SK-N-SH (cell line): ENCODE data around the gene OR52B4. TPM values are rescaled to one million over a fixed set of nuclear protein-coding genes. Genes with fewer than 3 reads are reported as not detected.

Experiments used
- CTCF ChIA-PET: fragments of 300-600, 350-600 bp; formaldehyde crosslinking; extraction: SDS; loops from one replicate; lab custom pipeline; 2021; lab: Yijun Ruan, JAX
- POLR2A ChIA-PET: fragments of 350-600 bp; sonication (Branson Sonifier 250); formaldehyde crosslinking; extraction: SDS; loops from one replicate; lab custom pipeline; 2020; ENCODE audit warnings: antibody characterized with exemption, inconsistent platforms; lab: Yijun Ruan, JAX
- DNase-seq: peaks from one replicate; pipeline ENCODE4 v3.0.0; 2012
- H2AFZ ChIP-seq: fragments of 200-600 bp; sonication (generic); 2 replicates; pipeline ENCODE4 v1.8.1; 2016; ENCODE audit warnings: antibody characterized with exemption, mild to moderate bottlenecking, low read depth
- H3F3A ChIP-seq: fragments of 200-600 bp; sonication (generic); replicated peaks from 2 replicates; pipeline ENCODE3; 2016; ENCODE audit warnings: antibody characterized with exemption, mild to moderate bottlenecking; ENCODE audit not compliant: insufficient read depth
- H3K27ac ChIP-seq, 2 experiments: fragments of 200-500 bp in 1 of 2; fragments of 200-600 bp in 1 of 2; sonication (Bioruptor generic) in 1 of 2; sonication (generic), shearing (Covaris generic) in 1 of 2; 2 replicates each; pipeline versions ENCODE4 v1.5.1 to v1.6.1; 2014 to 2016; ENCODE audit warnings: low read depth in 2 of 2, inconsistent platforms in 1 of 2, low read length in 1 of 2, mild to moderate bottlenecking in 1 of 2, mixed read lengths in 1 of 2
- H3K27me3 ChIP-seq: fragments of 200-600 bp; sonication (generic), shearing (Covaris generic); 2 replicates; pipeline ENCODE4 v1.6.1; 2016; ENCODE audit warnings: mixed run types; ENCODE audit not compliant: insufficient read depth
- H3K36me3 ChIP-seq, 2 experiments: fragments of 200-500 bp in 1 of 2; fragments of 200-600 bp in 1 of 2; sonication (Bioruptor generic) in 1 of 2; sonication (generic) in 1 of 2; replicated peaks in 1 of 2; 2 replicates each; pipeline versions ENCODE3 to v1.5.1; 2014 to 2016; ENCODE audit warnings: low read length in 1 of 2, mild to moderate bottlenecking in 1 of 2; ENCODE audit not compliant: insufficient read depth in 2 of 2, control insufficient read depth in 1 of 2
- H3K4me1 ChIP-seq, 2 experiments: fragments of 200-500 bp in 1 of 2; fragments of 200-600 bp in 1 of 2; sonication (Bioruptor generic) in 1 of 2; sonication (generic), shearing (Covaris generic) in 1 of 2; 2 replicates each; pipeline versions ENCODE4 v1.5.1 to v1.6.1; 2014 to 2016; ENCODE audit warnings: low read depth in 1 of 2, low read length in 1 of 2, mixed run types in 1 of 2; ENCODE audit not compliant: insufficient read depth in 2 of 2, control insufficient read depth in 1 of 2
- H3K4me2 ChIP-seq: fragments of 200-600 bp; sonication (generic), shearing (Covaris generic); 2 replicates; pipeline ENCODE4 v1.6.1; 2017; ENCODE audit warnings: mixed run types
- H3K4me3 ChIP-seq, 2 experiments: fragments of 200-500 bp in 1 of 2; fragments of 200-600 bp in 1 of 2; sonication (Bioruptor generic) in 1 of 2; sonication (generic), shearing (Covaris generic) in 1 of 2; 2 replicates each; pipeline versions ENCODE4 v1.5.1 to v1.8.1; 2014 to 2016; ENCODE audit warnings: low read depth in 2 of 2, inconsistent platforms in 1 of 2, low read length in 1 of 2, mild to moderate bottlenecking in 1 of 2, mixed read lengths in 1 of 2, moderate library complexity in 1 of 2
- H3K79me2 ChIP-seq: fragments of 200-600 bp; sonication (generic); 2 replicates; pipeline ENCODE4 v1.8.1; 2017; ENCODE audit warnings: mild to moderate bottlenecking; ENCODE audit not compliant: insufficient read depth
- H3K9ac ChIP-seq: fragments of 200-600 bp; sonication (generic); 2 replicates; pipeline ENCODE4 v1.6.1; 2017; ENCODE audit warnings: mixed run types
- H3K9me2 ChIP-seq: fragments of 200-600 bp; sonication (generic); 2 replicates; pipeline ENCODE4 v1.6.1; 2017; ENCODE audit warnings: mixed run types
- H3K9me3 ChIP-seq: fragments of 200-600 bp; sonication (generic); 2 replicates; pipeline ENCODE4 v1.6.1; 2017; ENCODE audit warnings: mixed run types, mild to moderate bottlenecking, moderate library complexity
- H4K20me1 ChIP-seq: fragments of 200-600 bp; sonication (generic); 2 replicates; pipeline ENCODE4 v1.6.1; 2017; ENCODE audit warnings: mild to moderate bottlenecking, mixed run types; ENCODE audit not compliant: insufficient read depth
- ELF1 ChIP-seq: IDR thresholded peaks from 2 replicates; pipeline ENCODE4 v1.4.0; 2012
- EP300 ChIP-seq, 2 experiments: IDR thresholded peaks; 2 replicates each; pipeline versions ENCODE4 v1.4.0 to v1.6.1; 2012; ENCODE audit warnings: borderline replicate concordance in 1 of 2, low read depth in 1 of 2, low read length in 1 of 2
- EZH2phosphoT487 ChIP-seq: fragments of 200-600 bp; sonication (generic); IDR thresholded peaks from 2 replicates; pipeline ENCODE4 v1.6.1; 2017; ENCODE audit warnings: low read depth, mixed run types, mild to moderate bottlenecking, antibody characterized with exemption, moderate library complexity, borderline replicate concordance
- FOSL2 ChIP-seq: IDR thresholded peaks from 2 replicates; pipeline ENCODE4 v1.4.0; 2012; ENCODE audit warnings: low read depth, mild to moderate bottlenecking, moderate library complexity, borderline replicate concordance
- GATA2 ChIP-seq: sonication (generic); formaldehyde crosslinking; IDR thresholded peaks from 2 replicates; pipeline ENCODE4 v1.5.0; 2020; ENCODE audit warnings: mild to moderate bottlenecking, missing genetic modification reagents
- IRF3 ChIP-seq: fragments of 150-350 bp; IDR thresholded peaks from 2 replicates; pipeline ENCODE4 v1.6.1; 2016; ENCODE audit warnings: mild to moderate bottlenecking, low read depth, low read length
- JUND ChIP-seq: IDR thresholded peaks from 2 replicates; pipeline ENCODE4 v1.4.0; 2012
- MXI1 ChIP-seq: IDR thresholded peaks from 2 replicates; pipeline ENCODE4 v1.6.1; 2012; ENCODE audit warnings: mild to moderate bottlenecking, low read depth, low read length, improper control_type of control experiment
- NRF1 ChIP-seq: IDR thresholded peaks from 2 replicates; pipeline ENCODE4 v1.6.1; 2012; ENCODE audit warnings: low read depth, mild to moderate bottlenecking, low read length
- POLR2AphosphoS5 ChIP-seq: IDR thresholded peaks from 2 replicates; pipeline ENCODE4 v1.6.1; 2012; ENCODE audit warnings: low read depth, low read length
- RXRA ChIP-seq: IDR thresholded peaks from 2 replicates; pipeline ENCODE4 v1.4.0; 2012; ENCODE audit warnings: low read depth, mild to moderate bottlenecking, borderline replicate concordance
- TAF1 ChIP-seq: IDR thresholded peaks from 2 replicates; pipeline ENCODE4 v1.6.1; 2012; ENCODE audit warnings: low read depth, mild to moderate bottlenecking, low read length, moderate library complexity, borderline replicate concordance
- TCF12 ChIP-seq: IDR thresholded peaks from 2 replicates; pipeline ENCODE4 v1.4.0; 2012
- TEAD4 ChIP-seq: IDR thresholded peaks from 2 replicates; pipeline ENCODE4 v1.4.0; 2012; ENCODE audit warnings: mild to moderate bottlenecking, borderline replicate concordance; ENCODE audit not compliant: insufficient read depth
- WGBS: methylation state at CpG from one replicate; pipeline ENCODE4 v1.1.6; 2017; ENCODE audit warnings: low lambda C conversion rate; 5-methylcytosine and 5-hydroxymethylcytosine counted together
- polyA plus RNA-seq, 3 experiments: library from polyadenylated mRNA; depleted of rRNA; stranded (reverse); fragments of >200 nt; gene quantifications; 2 replicates each; pipeline ENCODE4 v1.2.3, GENCODE V29; 2012
- TF ChIP-seq, protein P1 (sequence below): IDR thresholded peaks from 2 replicates; pipeline ENCODE4; 2012
- TF ChIP-seq, protein P2 (sequence below): IDR thresholded peaks from 2 replicates; pipeline ENCODE4 v1.6.1; 2012; ENCODE audit warnings: mild to moderate bottlenecking, low read depth, low read length, moderate library complexity
- TF ChIP-seq, protein P3 (sequence below): fragments of 150-350 bp; IDR thresholded peaks from 2 replicates; pipeline ENCODE4 v1.6.1; 2017; ENCODE audit warnings: antibody characterized with exemption, low read length, low read depth, borderline replicate concordance
- TF ChIP-seq, protein P4 (sequence below): IDR thresholded peaks from 2 replicates; pipeline ENCODE4 v1.4.0; 2012; ENCODE audit warnings: low read depth
- TF ChIP-seq, protein P5 (sequence below): IDR thresholded peaks from 2 replicates; pipeline ENCODE4 v1.4.0; 2012; ENCODE audit warnings: low read depth, borderline replicate concordance
- TF ChIP-seq, protein P6 (sequence below): fragments of 200-600 bp; sonication (generic); IDR thresholded peaks from 2 replicates; pipeline ENCODE4 v1.6.1; 2017; ENCODE audit warnings: antibody characterized with exemption, mild to moderate bottlenecking, moderate library complexity

The OR52B4 gene
- polyA plus RNA-seq, 1 of the 3 experiments (the other 2 are of a cell fraction): not detected

DNA sequence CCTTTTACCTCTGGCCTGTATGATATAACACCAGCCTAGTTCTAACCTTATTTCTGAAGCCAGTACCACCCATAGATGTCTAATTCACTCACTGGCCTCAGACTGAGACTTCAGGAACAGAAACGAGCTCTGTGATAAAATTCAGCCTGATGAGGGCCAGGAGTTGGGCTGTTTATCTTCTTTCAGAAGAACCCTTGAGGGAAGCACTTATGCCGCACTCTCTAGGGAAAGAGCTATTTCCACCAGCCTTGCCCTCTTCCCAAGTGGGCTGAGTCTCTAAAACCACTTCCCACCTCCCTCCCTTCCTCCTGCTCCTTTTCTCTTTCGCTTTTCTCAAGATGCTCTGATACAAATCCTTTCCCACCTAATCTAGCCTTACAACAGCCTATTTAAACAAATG lies 2.0 kb upstream of the OR52B4 start:
- Histone ChIP-seq H3K4me1 (no peaks in the 10 kb centered on the region), H3K9me2 (no peaks in the 10 kb centered on the region), H3K27ac (no peak overlapping the region)
- CTCF ChIA-PET: no interaction called here
- TF ChIP-seq NRF1 (no peak), FOSL2 (no peak), POLR2AphosphoS5 (no peak), GATA2 (CRISPR knock-in tag) (no peak), EZH2phosphoT487 (no peak), TCF12 (no peak), RXRA (no peak), TAF1 (no peak), JUND (no peak), ELF1 (no peak), IRF3 (no peak), EP300 (IDR thresholded peaks at IDR 0.05; ENCODE audit: borderline replicate concordance in 1 of 2, low read depth in 1 of 2, low read length in 1 of 2) (no peak), TEAD4 (no peak), MXI1 (no peak)
- TF ChIP-seq, protein P1, sequence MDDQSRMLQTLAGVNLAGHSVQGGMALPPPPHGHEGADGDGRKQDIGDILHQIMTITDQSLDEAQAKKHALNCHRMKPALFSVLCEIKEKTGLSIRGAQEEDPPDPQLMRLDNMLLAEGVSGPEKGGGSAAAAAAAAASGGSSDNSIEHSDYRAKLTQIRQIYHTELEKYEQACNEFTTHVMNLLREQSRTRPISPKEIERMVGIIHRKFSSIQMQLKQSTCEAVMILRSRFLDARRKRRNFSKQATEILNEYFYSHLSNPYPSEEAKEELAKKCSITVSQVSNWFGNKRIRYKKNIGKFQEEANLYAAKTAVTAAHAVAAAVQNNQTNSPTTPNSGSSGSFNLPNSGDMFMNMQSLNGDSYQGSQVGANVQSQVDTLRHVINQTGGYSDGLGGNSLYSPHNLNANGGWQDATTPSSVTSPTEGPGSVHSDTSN: no peak
- TF ChIP-seq, protein P2, sequence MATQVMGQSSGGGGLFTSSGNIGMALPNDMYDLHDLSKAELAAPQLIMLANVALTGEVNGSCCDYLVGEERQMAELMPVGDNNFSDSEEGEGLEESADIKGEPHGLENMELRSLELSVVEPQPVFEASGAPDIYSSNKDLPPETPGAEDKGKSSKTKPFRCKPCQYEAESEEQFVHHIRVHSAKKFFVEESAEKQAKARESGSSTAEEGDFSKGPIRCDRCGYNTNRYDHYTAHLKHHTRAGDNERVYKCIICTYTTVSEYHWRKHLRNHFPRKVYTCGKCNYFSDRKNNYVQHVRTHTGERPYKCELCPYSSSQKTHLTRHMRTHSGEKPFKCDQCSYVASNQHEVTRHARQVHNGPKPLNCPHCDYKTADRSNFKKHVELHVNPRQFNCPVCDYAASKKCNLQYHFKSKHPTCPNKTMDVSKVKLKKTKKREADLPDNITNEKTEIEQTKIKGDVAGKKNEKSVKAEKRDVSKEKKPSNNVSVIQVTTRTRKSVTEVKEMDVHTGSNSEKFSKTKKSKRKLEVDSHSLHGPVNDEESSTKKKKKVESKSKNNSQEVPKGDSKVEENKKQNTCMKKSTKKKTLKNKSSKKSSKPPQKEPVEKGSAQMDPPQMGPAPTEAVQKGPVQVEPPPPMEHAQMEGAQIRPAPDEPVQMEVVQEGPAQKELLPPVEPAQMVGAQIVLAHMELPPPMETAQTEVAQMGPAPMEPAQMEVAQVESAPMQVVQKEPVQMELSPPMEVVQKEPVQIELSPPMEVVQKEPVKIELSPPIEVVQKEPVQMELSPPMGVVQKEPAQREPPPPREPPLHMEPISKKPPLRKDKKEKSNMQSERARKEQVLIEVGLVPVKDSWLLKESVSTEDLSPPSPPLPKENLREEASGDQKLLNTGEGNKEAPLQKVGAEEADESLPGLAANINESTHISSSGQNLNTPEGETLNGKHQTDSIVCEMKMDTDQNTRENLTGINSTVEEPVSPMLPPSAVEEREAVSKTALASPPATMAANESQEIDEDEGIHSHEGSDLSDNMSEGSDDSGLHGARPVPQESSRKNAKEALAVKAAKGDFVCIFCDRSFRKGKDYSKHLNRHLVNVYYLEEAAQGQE: no peak
- TF ChIP-seq, protein P3, sequence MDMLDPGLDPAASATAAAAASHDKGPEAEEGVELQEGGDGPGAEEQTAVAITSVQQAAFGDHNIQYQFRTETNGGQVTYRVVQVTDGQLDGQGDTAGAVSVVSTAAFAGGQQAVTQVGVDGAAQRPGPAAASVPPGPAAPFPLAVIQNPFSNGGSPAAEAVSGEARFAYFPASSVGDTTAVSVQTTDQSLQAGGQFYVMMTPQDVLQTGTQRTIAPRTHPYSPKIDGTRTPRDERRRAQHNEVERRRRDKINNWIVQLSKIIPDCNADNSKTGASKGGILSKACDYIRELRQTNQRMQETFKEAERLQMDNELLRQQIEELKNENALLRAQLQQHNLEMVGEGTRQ: no peak
- TF ChIP-seq, protein P4, sequence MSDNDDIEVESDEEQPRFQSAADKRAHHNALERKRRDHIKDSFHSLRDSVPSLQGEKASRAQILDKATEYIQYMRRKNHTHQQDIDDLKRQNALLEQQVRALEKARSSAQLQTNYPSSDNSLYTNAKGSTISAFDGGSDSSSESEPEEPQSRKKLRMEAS: no peak
- TF ChIP-seq, protein P5, sequence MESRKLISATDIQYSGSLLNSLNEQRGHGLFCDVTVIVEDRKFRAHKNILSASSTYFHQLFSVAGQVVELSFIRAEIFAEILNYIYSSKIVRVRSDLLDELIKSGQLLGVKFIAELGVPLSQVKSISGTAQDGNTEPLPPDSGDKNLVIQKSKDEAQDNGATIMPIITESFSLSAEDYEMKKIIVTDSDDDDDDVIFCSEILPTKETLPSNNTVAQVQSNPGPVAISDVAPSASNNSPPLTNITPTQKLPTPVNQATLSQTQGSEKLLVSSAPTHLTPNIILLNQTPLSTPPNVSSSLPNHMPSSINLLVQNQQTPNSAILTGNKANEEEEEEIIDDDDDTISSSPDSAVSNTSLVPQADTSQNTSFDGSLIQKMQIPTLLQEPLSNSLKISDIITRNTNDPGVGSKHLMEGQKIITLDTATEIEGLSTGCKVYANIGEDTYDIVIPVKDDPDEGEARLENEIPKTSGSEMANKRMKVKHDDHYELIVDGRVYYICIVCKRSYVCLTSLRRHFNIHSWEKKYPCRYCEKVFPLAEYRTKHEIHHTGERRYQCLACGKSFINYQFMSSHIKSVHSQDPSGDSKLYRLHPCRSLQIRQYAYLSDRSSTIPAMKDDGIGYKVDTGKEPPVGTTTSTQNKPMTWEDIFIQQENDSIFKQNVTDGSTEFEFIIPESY: no peak
- TF ChIP-seq, protein P6, sequence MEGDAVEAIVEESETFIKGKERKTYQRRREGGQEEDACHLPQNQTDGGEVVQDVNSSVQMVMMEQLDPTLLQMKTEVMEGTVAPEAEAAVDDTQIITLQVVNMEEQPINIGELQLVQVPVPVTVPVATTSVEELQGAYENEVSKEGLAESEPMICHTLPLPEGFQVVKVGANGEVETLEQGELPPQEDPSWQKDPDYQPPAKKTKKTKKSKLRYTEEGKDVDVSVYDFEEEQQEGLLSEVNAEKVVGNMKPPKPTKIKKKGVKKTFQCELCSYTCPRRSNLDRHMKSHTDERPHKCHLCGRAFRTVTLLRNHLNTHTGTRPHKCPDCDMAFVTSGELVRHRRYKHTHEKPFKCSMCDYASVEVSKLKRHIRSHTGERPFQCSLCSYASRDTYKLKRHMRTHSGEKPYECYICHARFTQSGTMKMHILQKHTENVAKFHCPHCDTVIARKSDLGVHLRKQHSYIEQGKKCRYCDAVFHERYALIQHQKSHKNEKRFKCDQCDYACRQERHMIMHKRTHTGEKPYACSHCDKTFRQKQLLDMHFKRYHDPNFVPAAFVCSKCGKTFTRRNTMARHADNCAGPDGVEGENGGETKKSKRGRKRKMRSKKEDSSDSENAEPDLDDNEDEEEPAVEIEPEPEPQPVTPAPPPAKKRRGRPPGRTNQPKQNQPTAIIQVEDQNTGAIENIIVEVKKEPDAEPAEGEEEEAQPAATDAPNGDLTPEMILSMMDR: no peak
- TF ChIP-seq, all 33 proteins: peak for 0
- H4K20me1 ChIP-seq: no peaks in the 10 kb centered on the region
- no peaks in the 10 kb centered on the region for H3K9me3 ChIP-seq
- POLR2A ChIA-PET: no interaction called here
- no peaks in the 10 kb centered on the region for H3K36me3 ChIP-seq
- no peaks in the 10 kb centered on the region for H3K79me2 ChIP-seq
- 2% methylated on average over 3 of the region's 3 CpGs for WGBS
- no peak for DNase-seq
- H3K9ac ChIP-seq: no peak overlapping the region
- no peaks in the 10 kb centered on the region for H3F3A ChIP-seq
- H3K27me3 ChIP-seq: peaks cover 8% of the 10 kb centered on the region; the same call in 1 of the 2 replicates
- no peak overlapping the region for H2AFZ ChIP-seq
- H3K4me3 ChIP-seq: no peak overlapping the region
- no peak overlapping the region; the same call in 1 of the 2 replicates for H3K4me2 ChIP-seq
